Measurements from ENCODE around the gene DEGS1. TPM values are rescaled to one million over a fixed set of nuclear protein-coding genes. Genes with fewer than 3 reads are reported as not detected.

DEGS1 gene
- total RNA-seq, 1 donor from 2014 or later, result 88.1 TPM

DNA sequence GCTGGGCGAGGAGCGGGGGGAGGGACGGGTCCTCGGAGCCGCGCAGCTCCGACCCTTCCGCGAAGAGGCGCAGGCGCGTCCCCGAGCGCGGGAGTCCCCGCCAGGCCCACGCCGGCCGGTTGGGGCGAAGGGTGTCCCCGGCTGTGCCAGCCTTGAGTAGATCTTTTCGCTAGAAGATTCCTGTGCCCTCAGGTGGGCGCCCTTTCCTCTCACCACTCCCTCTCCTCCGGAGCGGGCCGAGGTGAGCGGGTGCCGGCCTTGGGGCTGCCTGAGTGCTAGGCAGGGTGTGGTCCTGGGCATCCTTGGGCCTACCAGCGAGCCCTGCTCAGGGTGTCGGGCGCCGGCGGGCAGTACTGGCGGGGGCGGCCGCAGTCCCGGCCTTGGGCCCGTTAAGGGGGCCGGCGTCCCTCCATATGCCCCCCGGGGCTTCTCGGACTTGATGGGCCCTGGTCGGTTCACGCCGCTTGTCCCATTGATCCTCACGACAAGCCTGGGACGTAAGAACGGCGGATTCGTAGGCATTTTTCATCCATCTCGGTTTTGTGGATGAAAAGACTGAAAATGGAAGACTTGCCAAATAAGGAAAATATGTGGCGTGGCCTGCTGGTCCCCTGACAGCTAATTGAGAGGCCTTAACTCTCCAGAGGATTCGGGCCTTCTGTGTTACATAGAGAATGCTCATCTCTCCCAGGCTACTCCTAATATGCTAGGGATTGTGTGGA is 712 bp downstream of the DEGS1 start:
- H3K36me3 Mint-ChIP-seq (ENCODE audit: low read depth, unreplicated experiment), result peaks cover 11% of the 10 kb centered on the region
- peak; percentile 50 for DNase-seq (ENCODE audit: low spot score)
- TF ChIP-seq, protein P1, sequence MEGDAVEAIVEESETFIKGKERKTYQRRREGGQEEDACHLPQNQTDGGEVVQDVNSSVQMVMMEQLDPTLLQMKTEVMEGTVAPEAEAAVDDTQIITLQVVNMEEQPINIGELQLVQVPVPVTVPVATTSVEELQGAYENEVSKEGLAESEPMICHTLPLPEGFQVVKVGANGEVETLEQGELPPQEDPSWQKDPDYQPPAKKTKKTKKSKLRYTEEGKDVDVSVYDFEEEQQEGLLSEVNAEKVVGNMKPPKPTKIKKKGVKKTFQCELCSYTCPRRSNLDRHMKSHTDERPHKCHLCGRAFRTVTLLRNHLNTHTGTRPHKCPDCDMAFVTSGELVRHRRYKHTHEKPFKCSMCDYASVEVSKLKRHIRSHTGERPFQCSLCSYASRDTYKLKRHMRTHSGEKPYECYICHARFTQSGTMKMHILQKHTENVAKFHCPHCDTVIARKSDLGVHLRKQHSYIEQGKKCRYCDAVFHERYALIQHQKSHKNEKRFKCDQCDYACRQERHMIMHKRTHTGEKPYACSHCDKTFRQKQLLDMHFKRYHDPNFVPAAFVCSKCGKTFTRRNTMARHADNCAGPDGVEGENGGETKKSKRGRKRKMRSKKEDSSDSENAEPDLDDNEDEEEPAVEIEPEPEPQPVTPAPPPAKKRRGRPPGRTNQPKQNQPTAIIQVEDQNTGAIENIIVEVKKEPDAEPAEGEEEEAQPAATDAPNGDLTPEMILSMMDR (IDR thresholded peaks at IDR 0.05; ENCODE audit: unreplicated experiment), result no peak
- peak overlapping the region; percentile 50 for H3K27ac Mint-ChIP-seq (ENCODE audit: unreplicated experiment)
- H3K4me1 Mint-ChIP-seq (ENCODE audit: unreplicated experiment), result peaks cover 14% of the 10 kb centered on the region
- peaks cover 6% of the 10 kb centered on the region for H3K27me3 Mint-ChIP-seq (ENCODE audit: unreplicated experiment)
- H3K9me3 Mint-ChIP-seq (ENCODE audit: unreplicated experiment), result no peaks in the 10 kb centered on the region
- H3K4me3 Mint-ChIP-seq (ENCODE audit: unreplicated experiment), result peak overlapping the region; percentile 90

GRCh38 chr1:224185208-224185607 is 2.2 kb downstream of the DEGS1 start:
- TF ChIP-seq, protein P1 (IDR thresholded peaks at IDR 0.05; ENCODE audit: unreplicated experiment), result no peak
- H3K27me3 Mint-ChIP-seq (ENCODE audit: unreplicated experiment), result peaks cover 6% of the 10 kb centered on the region
- no peak for DNase-seq (ENCODE audit: low spot score)
- peaks cover 14% of the 10 kb centered on the region for H3K4me1 Mint-ChIP-seq (ENCODE audit: unreplicated experiment)
- H3K9me3 Mint-ChIP-seq (ENCODE audit: unreplicated experiment), result no peaks in the 10 kb centered on the region
- H3K27ac Mint-ChIP-seq (ENCODE audit: unreplicated experiment), result no peak overlapping the region
- H3K36me3 Mint-ChIP-seq (ENCODE audit: low read depth, unreplicated experiment), result peaks cover 11% of the 10 kb centered on the region
- H3K4me3 Mint-ChIP-seq (ENCODE audit: unreplicated experiment), result peak overlapping the region; percentile 93

DNA sequence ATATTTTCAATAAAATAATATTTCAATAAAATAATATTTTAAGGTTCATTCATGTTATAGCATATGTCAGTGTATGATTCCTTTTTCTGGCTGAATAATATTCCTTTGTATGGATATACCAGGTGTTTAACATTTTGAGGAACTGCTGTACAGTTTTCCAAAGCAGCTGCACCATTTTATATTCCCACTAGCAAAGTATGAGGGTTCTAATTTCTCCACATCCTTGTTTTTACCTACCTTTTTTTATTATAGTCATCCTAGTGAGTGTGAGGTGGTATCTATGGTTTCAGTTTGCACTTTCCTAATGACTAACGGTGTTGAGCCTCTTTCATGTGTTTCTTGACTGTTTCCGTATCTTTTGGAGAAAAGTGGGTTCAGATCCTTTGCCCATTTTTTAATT is 5.2 kb downstream of the DEGS1 start:
- Mint-ChIP-seq H3K4me3 (ENCODE audit: unreplicated experiment) (peak overlapping the region; percentile 31), H3K27me3 (ENCODE audit: unreplicated experiment) (peaks cover 6% of the 10 kb centered on the region), H3K27ac (ENCODE audit: unreplicated experiment) (no peak overlapping the region), H3K9me3 (ENCODE audit: unreplicated experiment) (no peaks in the 10 kb centered on the region), H3K4me1 (ENCODE audit: unreplicated experiment) (peaks cover 7% of the 10 kb centered on the region), H3K36me3 (ENCODE audit: low read depth, unreplicated experiment) (peaks cover 20% of the 10 kb centered on the region)
- no peak for DNase-seq (ENCODE audit: low spot score)
- TF ChIP-seq, protein P1 (IDR thresholded peaks at IDR 0.05; ENCODE audit: unreplicated experiment), result no peak

DNA sequence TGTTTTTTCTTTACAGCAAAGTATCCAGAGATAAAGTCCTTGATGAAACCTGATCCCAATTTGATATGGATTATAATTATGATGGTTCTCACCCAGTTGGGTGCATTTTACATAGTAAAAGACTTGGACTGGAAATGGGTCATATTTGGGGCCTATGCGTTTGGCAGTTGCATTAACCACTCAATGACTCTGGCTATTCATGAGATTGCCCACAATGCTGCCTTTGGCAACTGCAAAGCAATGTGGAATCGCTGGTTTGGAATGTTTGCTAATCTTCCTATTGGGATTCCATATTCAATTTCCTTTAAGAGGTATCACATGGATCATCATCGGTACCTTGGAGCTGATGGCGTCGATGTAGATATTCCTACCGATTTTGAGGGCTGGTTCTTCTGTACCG is 6.5 kb downstream of the DEGS1 start:
- Mint-ChIP-seq H3K9me3 (ENCODE audit: unreplicated experiment) (no peaks in the 10 kb centered on the region), H3K27me3 (ENCODE audit: unreplicated experiment) (peaks cover 7% of the 10 kb centered on the region), H3K27ac (ENCODE audit: unreplicated experiment) (no peak overlapping the region), H3K36me3 (ENCODE audit: low read depth, unreplicated experiment) (peaks cover 24% of the 10 kb centered on the region), H3K4me1 (ENCODE audit: unreplicated experiment) (peaks cover 7% of the 10 kb centered on the region), H3K4me3 (ENCODE audit: unreplicated experiment) (no peak overlapping the region)
- TF ChIP-seq, protein P1 (IDR thresholded peaks at IDR 0.05; ENCODE audit: unreplicated experiment), result no peak
- no peak for DNase-seq (ENCODE audit: low spot score)

DNA sequence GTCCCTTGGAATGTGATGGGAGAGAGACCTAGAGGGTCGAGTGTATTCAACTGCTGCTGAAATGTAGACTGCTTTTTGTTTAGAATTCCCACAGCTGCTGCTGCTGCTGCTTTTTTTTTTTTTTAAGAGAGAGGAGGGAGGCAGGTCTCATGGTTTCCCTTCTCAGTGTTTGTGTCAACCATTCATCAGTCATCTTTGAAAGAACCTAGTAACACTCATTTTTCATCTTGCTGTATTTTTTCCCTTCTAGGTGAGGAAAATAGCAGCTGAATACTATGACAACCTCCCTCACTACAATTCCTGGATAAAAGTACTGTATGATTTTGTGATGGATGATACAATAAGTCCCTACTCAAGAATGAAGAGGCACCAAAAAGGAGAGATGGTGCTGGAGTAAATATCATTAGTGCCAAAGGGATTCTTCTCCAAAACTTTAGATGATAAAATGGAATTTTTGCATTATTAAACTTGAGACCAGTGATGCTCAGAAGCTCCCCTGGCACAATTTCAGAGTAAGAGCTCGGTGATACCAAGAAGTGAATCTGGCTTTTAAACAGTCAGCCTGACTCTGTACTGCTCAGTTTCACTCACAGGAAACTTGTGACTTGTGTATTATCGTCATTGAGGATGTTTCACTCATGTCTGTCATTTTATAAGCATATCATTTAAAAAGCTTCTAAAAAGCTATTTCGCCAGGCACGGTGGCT is 9.2 kb downstream of the DEGS1 start:
- TF ChIP-seq, protein P1 (IDR thresholded peaks at IDR 0.05; ENCODE audit: unreplicated experiment), result no peak
- H3K27me3 Mint-ChIP-seq (ENCODE audit: unreplicated experiment), result peaks cover 5% of the 10 kb centered on the region
- no peak overlapping the region for H3K4me3 Mint-ChIP-seq (ENCODE audit: unreplicated experiment)
- H3K27ac Mint-ChIP-seq (ENCODE audit: unreplicated experiment), result no peak overlapping the region
- no peaks in the 10 kb centered on the region for H3K4me1 Mint-ChIP-seq (ENCODE audit: unreplicated experiment)
- H3K36me3 Mint-ChIP-seq (ENCODE audit: low read depth, unreplicated experiment), result peaks cover 24% of the 10 kb centered on the region
- no peaks in the 10 kb centered on the region for H3K9me3 Mint-ChIP-seq (ENCODE audit: unreplicated experiment)
- DNase-seq (ENCODE audit: low spot score), result no peak
